ENCODE measurements around the gene POU6F1.

- TF ChIP-seq CTCF (IDR thresholded peaks at IDR 0.05) (no peak), POLR2A (IDR thresholded peaks at IDR 0.05) (no peak)
Measured at GRCh38 chr12:51187370-51187987, 30.4 kb downstream of the POU6F1 start.
